Thyroid gland (tissue), 4 donors: ENCODE measurements around the gene PLXNA4.

ENCODE experiments used
- POLR2A ChIP-seq, 2 donors: fragments of 450-650 bp; IDR thresholded peaks; one replicate each; pipeline ENCODE4 v1.6.1; 2017; ENCODE audit warnings: antibody characterized with exemption in 2 of 2, mild to moderate bottlenecking in 2 of 2, moderate library complexity in 1 of 2
- TF ChIP-seq, protein P1 (sequence below), 6 experiments: fragments of 200-600 bp in 3 of 6; fragments of 450-650 bp in 3 of 6; sonication (generic) in 3 of 6; IDR thresholded peaks; one replicate each; pipeline ENCODE4 v1.5.1; 2016 to 2019; ENCODE audit warnings: antibody characterized with exemption in 6 of 6, mild to moderate bottlenecking in 2 of 6, inconsistent platforms in 1 of 6, moderate library complexity in 1 of 6

DNA sequence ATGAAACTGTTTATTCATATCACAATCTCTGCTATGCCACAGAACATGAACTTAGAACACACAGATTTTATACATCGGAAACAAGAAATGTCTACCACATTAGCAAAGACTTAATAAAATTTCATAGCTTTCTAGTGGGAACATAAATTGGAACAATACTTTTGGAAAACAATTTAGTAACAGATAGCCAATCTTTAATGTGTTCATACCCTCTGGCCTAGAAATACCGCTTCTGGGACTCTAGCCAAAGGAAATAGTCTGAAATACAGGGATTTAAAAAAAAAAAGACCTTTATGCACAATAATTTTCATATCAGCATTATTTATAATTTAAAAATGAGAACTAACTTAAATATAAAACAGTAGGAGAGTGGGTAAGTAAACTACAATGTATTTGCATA lies 168.5 kb downstream of the PLXNA4 start:
- no peak for TF ChIP-seq POLR2A (IDR thresholded peaks at IDR 0.05)
- TF ChIP-seq, protein P1, sequence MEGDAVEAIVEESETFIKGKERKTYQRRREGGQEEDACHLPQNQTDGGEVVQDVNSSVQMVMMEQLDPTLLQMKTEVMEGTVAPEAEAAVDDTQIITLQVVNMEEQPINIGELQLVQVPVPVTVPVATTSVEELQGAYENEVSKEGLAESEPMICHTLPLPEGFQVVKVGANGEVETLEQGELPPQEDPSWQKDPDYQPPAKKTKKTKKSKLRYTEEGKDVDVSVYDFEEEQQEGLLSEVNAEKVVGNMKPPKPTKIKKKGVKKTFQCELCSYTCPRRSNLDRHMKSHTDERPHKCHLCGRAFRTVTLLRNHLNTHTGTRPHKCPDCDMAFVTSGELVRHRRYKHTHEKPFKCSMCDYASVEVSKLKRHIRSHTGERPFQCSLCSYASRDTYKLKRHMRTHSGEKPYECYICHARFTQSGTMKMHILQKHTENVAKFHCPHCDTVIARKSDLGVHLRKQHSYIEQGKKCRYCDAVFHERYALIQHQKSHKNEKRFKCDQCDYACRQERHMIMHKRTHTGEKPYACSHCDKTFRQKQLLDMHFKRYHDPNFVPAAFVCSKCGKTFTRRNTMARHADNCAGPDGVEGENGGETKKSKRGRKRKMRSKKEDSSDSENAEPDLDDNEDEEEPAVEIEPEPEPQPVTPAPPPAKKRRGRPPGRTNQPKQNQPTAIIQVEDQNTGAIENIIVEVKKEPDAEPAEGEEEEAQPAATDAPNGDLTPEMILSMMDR (IDR thresholded peaks at IDR 0.05): no peak
